ENCODE data around the gene EEF2KMT. TPM values are rescaled to one million over a fixed set of nuclear protein-coding genes. Genes with fewer than 3 reads are reported as not detected.

Gene EEF2KMT
- total and polyA plus RNA-seq, 2 of the 13 experiments (the other 11 are each of a cell fraction or from before 2014, with no cell fraction given): 10.7 to 26.9 TPM

- no peak for TF ChIP-seq FOSL1 (CRISPR knock-in tag; IDR thresholded peaks at IDR 0.05; ENCODE audit: borderline replicate concordance)
- 0 out of 2 replicates have a peak, but pooled peaks have one; percentile 32 for TF ChIP-seq MAZ (IDR thresholded peaks at IDR 0.05; ENCODE audit: borderline replicate concordance, low read depth, low read length)
- peak; percentile 82 for TF ChIP-seq MAZ (CRISPR knock-in tag; IDR thresholded peaks at IDR 0.05; ENCODE audit: low read depth)
- peak; percentile 97 for TF ChIP-seq MXD4 (CRISPR knock-in tag; IDR thresholded peaks at IDR 0.05)
- peak in 1 of 2 experiments; percentile 66; a peak in 2 of 4 replicates for TF ChIP-seq REST (IDR thresholded peaks at IDR 0.05; ENCODE audit: borderline replicate concordance in 1 of 2, low read depth in 1 of 2, low read length in 2 of 2)
- peak; percentile 96 for TF ChIP-seq CBFB (CRISPR knock-in tag; IDR thresholded peaks at IDR 0.05)
- no peak for TF ChIP-seq ARID2 (CRISPR knock-in tag; IDR thresholded peaks at IDR 0.05; ENCODE audit: borderline replicate concordance)
- TF ChIP-seq POGZ (CRISPR knock-in tag; IDR thresholded peaks at IDR 0.05): peak; percentile 99
- TF ChIP-seq ZSCAN25 (CRISPR knock-in tag; IDR thresholded peaks at IDR 0.05): peak; percentile 90
- peak; percentile 87 for TF ChIP-seq HMG20B (CRISPR knock-in tag; conservative IDR thresholded peaks at IDR 0.05)
- 0 out of 2 replicates have a peak, but pooled peaks have one; percentile 65 for TF ChIP-seq E2F5 (CRISPR knock-in tag; conservative IDR thresholded peaks at IDR 0.05)
- peak; percentile 87 for TF ChIP-seq ZNF263 (CRISPR knock-in tag; IDR thresholded peaks at IDR 0.05)
- peak; percentile 50; the same call in 1 of the 2 replicates for TF ChIP-seq E2F1 (CRISPR knock-in tag; IDR thresholded peaks at IDR 0.05)
- TF ChIP-seq ZFP91 (CRISPR knock-in tag; IDR thresholded peaks at IDR 0.05; ENCODE audit: borderline replicate concordance): peak; percentile 97
- peak; percentile 97 for TF ChIP-seq ZSCAN31 (CRISPR knock-in tag; IDR thresholded peaks at IDR 0.05; ENCODE audit: low read depth)
- TF ChIP-seq PHF5A (CRISPR knock-in tag; IDR thresholded peaks at IDR 0.05; ENCODE audit: low read depth, unreplicated experiment): peak; percentile 66
- TF ChIP-seq ZNF225 (CRISPR knock-in tag; IDR thresholded peaks at IDR 0.05): peak; percentile 99
- 0 out of 2 replicates have a peak, but pooled peaks have one; percentile 30 for TF ChIP-seq BRCA1 (CRISPR knock-in tag; IDR thresholded peaks at IDR 0.05)
- TF ChIP-seq DR1 (CRISPR knock-in tag; IDR thresholded peaks at IDR 0.05): peak; percentile 73
- peak; percentile 71; the same call in 1 of the 2 replicates for TF ChIP-seq ZBTB34 (CRISPR knock-in tag; IDR thresholded peaks at IDR 0.05)
These were observed 25.8 kb downstream of the EEF2KMT start, which contains the start of gene ALG1 (continued) for GRCh38 chr16:5071681-5072333.
